Ovary (tissue), 9 donors: ENCODE data around the gene IRS1. TPM values are rescaled to one million over a fixed set of nuclear protein-coding genes. Genes with fewer than 3 reads are reported as not detected.

Source experiments
- DNase-seq, 5 donors: peaks; one replicate each; pipeline ENCODE4 v3.0.0-alpha.2; 2019 to 2020
- H3K27ac ChIP-seq, 2 donors: fragments of 200-600 bp; one replicate each; pipeline versions ENCODE4 v1.5.1 to v1.8.0; 2019 to 2022
- H3K27me3 ChIP-seq: fragments of 200-600 bp; one replicate; pipeline ENCODE4 v1.8.0; 2022
- H3K36me3 ChIP-seq: fragments of 200-600 bp; sonication (generic); one replicate; pipeline ENCODE4 v1.5.1; 2019
- H3K4me1 ChIP-seq: one replicate; pipeline ENCODE4 v1.8.1; 2013; ENCODE audit warnings: mild to moderate bottlenecking, moderate library complexity; ENCODE audit not compliant: insufficient read depth
- H3K4me3 ChIP-seq: fragments of 200-600 bp; sonication (generic); one replicate; pipeline ENCODE4 v1.5.1; 2017
- H3K9me3 ChIP-seq, 2 donors: fragments of 200-600 bp in 1 of 2; sonication (generic) in 1 of 2; one replicate each; pipeline versions ENCODE4 v1.5.1 to v1.8.1; 2013 to 2019; ENCODE audit warnings: mild to moderate bottlenecking in 1 of 2, moderate library complexity in 1 of 2
- EP300 ChIP-seq: sonication (generic); formaldehyde crosslinking; IDR thresholded peaks from one replicate; pipeline ENCODE4 v1.6.1; 2017; ENCODE audit warnings: antibody characterized with exemption
- POLR2A ChIP-seq: fragments of 450-650 bp; IDR thresholded peaks from one replicate; pipeline ENCODE4 v1.6.1; 2017; ENCODE audit warnings: antibody characterized with exemption, mild to moderate bottlenecking, moderate library complexity
- WGBS, 3 donors: extraction: QIAGEN DNeasy Blood & Tissue Kit in 1 of 3; methylation state at CpG; one replicate each; pipeline versions ENCODE4 v1.1.5 to v1.1.7; 2013 to 2017; 5-methylcytosine and 5-hydroxymethylcytosine counted together
- intact Hi-C, 4 donors: fragments of 100-400 bp; cut with DNase I; formaldehyde crosslinking; loops; one replicate each; pipeline versions ENCODE4 v1.11.0 to v1.15.1; 2022 to 2023
- polyA plus RNA-seq, 2 donors: library from polyadenylated mRNA; stranded (reverse); fragments of 200-250 nt in 1 of 2; fragments of 350-450 nt in 1 of 2; fragmentation: Illumina TruSeq in 1 of 2; extraction: RNeasy Lipid Tissue Mini Kit (QIAGEN cat#74804) in 1 of 2; gene quantifications; one replicate each; pipeline ENCODE4 v1.2.3, GENCODE V29; 2013 to 2014
- total RNA-seq, 7 donors: library from RNA; depleted of rRNA in 2 of 7; stranded (reverse); fragments of >200 nt in 2 of 7; fragmentation: NEBNext Ultra II Directional in 3 of 7; extraction: Animal tissue kit (Norgen Biotek cat#: 25700) in 3 of 7; gene quantifications; one replicate each; pipeline versions ENCODE4 v1.1.0 to v1.2.4, GENCODE V29; 2016 to 2023
- TF ChIP-seq, protein P1 (sequence below), 3 donors: fragments of 450-650 bp in 2 of 3; fragments of 200-600 bp in 1 of 3; IDR thresholded peaks; one replicate each; pipeline versions ENCODE4 v1.5.1 to v1.8.0; 2016 to 2022; ENCODE audit warnings: antibody characterized with exemption in 3 of 3, mild to moderate bottlenecking in 1 of 3
- donor health status: DM: no; HTN: no; CAD: no; lungs with moderate emphysema.
- donor health status: DM: no; HTN: no; CAD: no.
- donor health status: Bipolar disorder and iron deficiency.
- donor health status: DM: yes; HTN: yes; CAD: no.
- donor health status: DM: no; HTN: no; CAD: no.
- donor health status: DM: yes; HTN: yes; CAD: no.

IRS1 gene
- total and polyA plus RNA-seq, 9 donors: 22.3 to 87.0 (median 44.1) TPM

DNA sequence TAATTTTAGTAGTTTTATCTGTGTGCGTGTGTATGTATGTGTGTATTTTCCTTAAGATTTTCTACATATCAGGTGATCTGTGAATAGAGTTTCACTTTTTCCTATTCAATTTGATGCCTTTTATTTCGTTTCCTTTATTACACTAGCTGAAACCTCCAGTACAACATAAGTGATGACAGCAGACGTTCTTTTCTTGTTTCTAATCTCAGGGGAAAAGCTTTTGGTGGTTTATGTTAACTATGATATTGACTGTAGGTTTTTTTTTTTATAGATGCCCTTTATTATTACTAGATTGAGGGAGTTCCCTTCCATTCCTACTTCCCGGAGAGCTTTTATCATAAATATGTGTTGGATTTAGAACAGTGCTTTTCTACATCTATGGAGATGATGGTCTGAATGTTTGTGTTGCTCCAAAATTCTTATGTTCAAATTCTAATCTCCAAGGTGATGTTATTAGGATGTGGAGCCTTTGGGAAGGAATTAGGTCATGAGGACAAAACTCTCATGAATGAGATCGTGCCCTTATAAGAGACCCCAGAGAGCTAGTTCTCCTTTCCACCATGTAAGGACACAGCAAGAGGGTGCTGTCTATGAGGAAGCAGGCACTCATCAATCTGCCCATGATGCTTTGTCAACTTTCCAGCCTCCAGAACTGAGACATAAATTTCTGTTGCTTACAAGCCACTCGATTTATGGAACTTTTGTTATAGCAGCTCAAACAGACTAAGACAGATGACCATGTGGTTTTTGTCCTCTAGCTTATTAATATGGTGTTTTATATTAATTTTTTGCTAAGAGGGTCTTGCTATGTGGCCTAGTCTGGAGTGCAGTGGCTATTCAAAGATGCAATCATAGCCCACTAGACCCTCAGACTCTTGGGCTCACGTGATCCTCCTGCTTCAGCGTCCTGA, 30.4 kb upstream of the IRS1 start:
- no peak for TF ChIP-seq EP300
- TF ChIP-seq POLR2A: no peak
- TF ChIP-seq, protein P1, sequence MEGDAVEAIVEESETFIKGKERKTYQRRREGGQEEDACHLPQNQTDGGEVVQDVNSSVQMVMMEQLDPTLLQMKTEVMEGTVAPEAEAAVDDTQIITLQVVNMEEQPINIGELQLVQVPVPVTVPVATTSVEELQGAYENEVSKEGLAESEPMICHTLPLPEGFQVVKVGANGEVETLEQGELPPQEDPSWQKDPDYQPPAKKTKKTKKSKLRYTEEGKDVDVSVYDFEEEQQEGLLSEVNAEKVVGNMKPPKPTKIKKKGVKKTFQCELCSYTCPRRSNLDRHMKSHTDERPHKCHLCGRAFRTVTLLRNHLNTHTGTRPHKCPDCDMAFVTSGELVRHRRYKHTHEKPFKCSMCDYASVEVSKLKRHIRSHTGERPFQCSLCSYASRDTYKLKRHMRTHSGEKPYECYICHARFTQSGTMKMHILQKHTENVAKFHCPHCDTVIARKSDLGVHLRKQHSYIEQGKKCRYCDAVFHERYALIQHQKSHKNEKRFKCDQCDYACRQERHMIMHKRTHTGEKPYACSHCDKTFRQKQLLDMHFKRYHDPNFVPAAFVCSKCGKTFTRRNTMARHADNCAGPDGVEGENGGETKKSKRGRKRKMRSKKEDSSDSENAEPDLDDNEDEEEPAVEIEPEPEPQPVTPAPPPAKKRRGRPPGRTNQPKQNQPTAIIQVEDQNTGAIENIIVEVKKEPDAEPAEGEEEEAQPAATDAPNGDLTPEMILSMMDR (IDR thresholded peaks at IDR 0.05): no peak
- Histone ChIP-seq H3K27ac (no peak overlapping the region), H3K9me3 (no peaks in the 10 kb centered on the region), H3K4me1 (no peaks in the 10 kb centered on the region), H3K36me3 (no peaks in the 10 kb centered on the region), H3K27me3 (no peaks in the 10 kb centered on the region), H3K4me3 (no peak overlapping the region)
- no peak for DNase-seq
- WGBS, 3 donors: 87 to 90% (median 90%) methylated on average over 8 of the region's 8 CpGs
- intact Hi-C loops: loop anchor here in 3 of 4 donors (10.0 kb wide), 1 partner anchor 155 kb away; no protein-coding TSS in a partner anchor

DNA sequence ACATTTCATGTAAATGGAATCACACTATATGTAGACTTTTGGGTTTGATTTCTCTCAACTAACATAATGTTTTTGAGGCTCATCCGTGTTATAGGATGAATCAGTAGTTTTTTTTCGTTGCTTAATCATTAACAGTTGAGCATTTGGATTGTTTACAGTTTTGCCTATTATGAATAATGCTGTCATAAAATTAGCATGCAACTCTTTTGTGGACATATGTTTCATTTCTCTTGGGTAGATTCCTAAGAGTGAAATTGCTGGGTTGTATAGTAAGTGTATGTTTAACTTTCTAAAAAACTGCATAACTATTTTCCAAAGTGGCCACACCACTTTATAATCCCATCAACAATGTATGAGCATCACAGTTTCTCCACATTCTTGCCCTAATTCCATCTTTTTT, 28.6 kb upstream of the IRS1 start:
- Histone ChIP-seq H3K9me3 (no peaks in the 10 kb centered on the region), H3K27ac (no peak overlapping the region), H3K4me3 (no peak overlapping the region), H3K27me3 (no peaks in the 10 kb centered on the region), H3K4me1 (no peaks in the 10 kb centered on the region), H3K36me3 (no peaks in the 10 kb centered on the region)
- TF ChIP-seq EP300 (no peak), POLR2A (no peak)
- TF ChIP-seq, protein P1 (IDR thresholded peaks at IDR 0.05): no peak
- no peak for DNase-seq
- WGBS, 3 donors: 71 to 75% (median 72%) methylated on average over 2 of the region's 2 CpGs
- intact Hi-C loops: no loop called here

DNA sequence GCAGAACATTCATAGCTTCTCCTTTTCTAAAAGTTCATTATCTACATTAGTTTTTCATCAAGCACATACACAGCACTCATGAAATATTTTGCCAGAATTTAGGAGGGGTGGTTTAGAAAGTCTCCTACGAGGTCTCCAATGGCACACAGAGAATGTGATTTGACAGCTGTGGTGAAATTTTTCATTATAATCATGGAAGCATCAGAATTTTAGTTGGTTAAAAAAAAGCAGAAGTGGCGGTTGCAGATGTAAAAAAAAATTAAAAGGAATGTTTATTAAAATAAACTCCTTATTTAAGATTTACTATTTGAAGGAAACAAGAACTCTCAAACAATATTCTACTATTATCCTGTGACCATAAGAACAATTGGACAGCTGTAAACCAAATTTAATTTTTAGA, 25.4 kb upstream of the IRS1 start:
- H3K9me3 ChIP-seq: no peaks in the 10 kb centered on the region
- no peaks in the 10 kb centered on the region for H3K4me1 ChIP-seq
- H3K4me3 ChIP-seq: no peak overlapping the region
- intact Hi-C loops: no loop called here
- no peak overlapping the region for H3K27ac ChIP-seq
- WGBS, 3 donors: 40 to 57% (median 41%) methylated on average over 2 of the region's 2 CpGs
- no peaks in the 10 kb centered on the region for H3K27me3 ChIP-seq
- H3K36me3 ChIP-seq: no peaks in the 10 kb centered on the region
- no peak for DNase-seq
- TF ChIP-seq, protein P1 (IDR thresholded peaks at IDR 0.05): no peak
- no peak for TF ChIP-seq EP300
- no peak for TF ChIP-seq POLR2A

DNA sequence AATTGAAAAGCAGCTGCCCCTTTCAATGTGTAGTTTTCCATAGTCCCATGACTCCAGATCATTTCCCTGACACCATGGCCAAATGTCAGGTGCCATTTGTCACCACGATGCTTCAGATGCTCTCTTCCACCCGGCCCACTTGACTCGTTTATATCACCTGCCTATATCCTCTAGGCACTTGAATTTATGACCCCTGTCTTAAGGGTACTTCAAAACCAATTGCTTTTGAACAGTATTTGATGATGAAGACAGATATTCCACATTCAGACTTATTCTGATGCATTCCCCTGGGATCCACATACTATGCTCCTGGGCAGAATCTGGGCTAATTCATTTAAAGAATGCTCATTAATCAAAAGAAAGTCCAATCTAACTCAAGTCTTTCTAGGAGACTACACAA, 19.3 kb upstream of the IRS1 start:
- H3K4me3 ChIP-seq: no peak overlapping the region
- H3K27ac ChIP-seq: no peak overlapping the region
- H3K9me3 ChIP-seq: no peaks in the 10 kb centered on the region
- DNase-seq: no peak
- H3K4me1 ChIP-seq: no peaks in the 10 kb centered on the region
- no peak for TF ChIP-seq POLR2A
- no peak for TF ChIP-seq EP300
- TF ChIP-seq, protein P1 (IDR thresholded peaks at IDR 0.05): no peak
- intact Hi-C loops: no loop called here
- no peaks in the 10 kb centered on the region for H3K27me3 ChIP-seq
- no peaks in the 10 kb centered on the region for H3K36me3 ChIP-seq
- WGBS, 3 donors: 29 to 39% (median 29%) methylated on average over 3 of the region's 3 CpGs
